HG03196 (cell line): ENCODE measurements around the gene TMEM150B.
"Not testable (repeated sequence)": the region's sequence is repeated elsewhere in the genome, so short reads cannot be mapped to it uniquely, and the experiment has no call there.

ENCODE experiments used
- ATAC-seq: cut with Tn5 transposase; IDR thresholded peaks from one replicate; pipeline ENCODE4 v1.9.1; 2021; ENCODE audit not compliant: unreplicated experiment

The TMEM150B gene

GRCh38 chr19:55339889-55340783 lies 15.0 kb upstream of the TMEM150B start:
- no peak for ATAC-seq

GRCh38 chr19:55339105-55339888 lies 14.2 kb upstream of the TMEM150B start, which contains the start of gene KMT5C:
Gene KMT5C, plus strand, starts transcription at chr19:55339876. Its CDS starts 2,061 bp downstream, at chr19:55341937.
- peak; percentile 82 for ATAC-seq

- ATAC-seq: no peak
These were observed 11.0 kb upstream of the TMEM150B start for GRCh38 chr19:55336101-55336500.

- ATAC-seq: no peak
These were observed 8.7 kb upstream of the TMEM150B start for GRCh38 chr19:55333870-55334269.

GRCh38 chr19:55329791-55330190 lies 4.7 kb upstream of the TMEM150B start:
- not testable (repeated sequence) for ATAC-seq

GRCh38 chr19:55328774-55329318 lies 3.7 kb upstream of the TMEM150B start:
- ATAC-seq: not testable (repeated sequence)

GRCh38 chr19:55324662-55325061 lies 479 bp downstream of the TMEM150B start:
- ATAC-seq: no peak

GRCh38 chr19:55322204-55322885 lies 2.8 kb downstream of the TMEM150B start:
- no peak for ATAC-seq

GRCh38 chr19:55321466-55322137 lies 3.5 kb downstream of the TMEM150B start:
- ATAC-seq: no peak

GRCh38 chr19:55320844-55321419 lies 4.2 kb downstream of the TMEM150B start:
- ATAC-seq: no peak

GRCh38 chr19:55319785-55320184 lies 5.4 kb downstream of the TMEM150B start:
- ATAC-seq: no peak

- ATAC-seq: no peak
These were observed 8.5 kb downstream of the TMEM150B start for GRCh38 chr19:55316646-55317045.

- ATAC-seq: no peak
These were observed 9.1 kb downstream of the TMEM150B start for GRCh38 chr19:55315956-55316525.

- ATAC-seq: no peak
These were observed 10.7 kb downstream of the TMEM150B start for GRCh38 chr19:55314396-55314795.

GRCh38 chr19:55312621-55313512 lies 12.3 kb downstream of the TMEM150B start:
- ATAC-seq: no peak

GRCh38 chr19:55311797-55312196 lies 13.3 kb downstream of the TMEM150B start:
- no peak for ATAC-seq

- ATAC-seq: no peak
These were observed 13.7 kb downstream of the TMEM150B start for GRCh38 chr19:55311397-55311796.

- ATAC-seq: no peak
These were observed 14.6 kb downstream of the TMEM150B start for GRCh38 chr19:55310498-55310897.

GRCh38 chr19:55309448-55309847 lies 15.7 kb downstream of the TMEM150B start:
- no peak for ATAC-seq
